Neural cell (in vitro differentiated cells): ENCODE measurements around the gene NR4A2. TPM values are rescaled to one million over a fixed set of nuclear protein-coding genes. Genes with fewer than 3 reads are reported as not detected.

Experiments
- H2AFZ ChIP-seq: fragments of 200-600, 300-800 bp; sonication (generic), shearing (Covaris generic); 2 replicates; pipeline ENCODE4 v1.6.0; 2014; ENCODE audit warnings: low read depth, mild to moderate bottlenecking, antibody characterized with exemption, low read length, moderate library complexity
- H3F3A ChIP-seq: fragments of 200-600 bp; shearing (Covaris generic); 2 replicates; pipeline ENCODE4 v1.6.1; 2016; ENCODE audit warnings: mild to moderate bottlenecking, moderate library complexity, mixed read lengths, antibody characterized with exemption, low read length; ENCODE audit not compliant: insufficient read depth, poor library complexity, severe bottlenecking
- H3K27ac ChIP-seq: fragments of 200-600, 300-800 bp; sonication (generic), shearing (Covaris generic); 2 replicates; pipeline ENCODE4 v1.5.1; 2014; ENCODE audit warnings: mild to moderate bottlenecking, low read length, moderate library complexity
- H3K27me3 ChIP-seq: fragments of 300-800, 200-600 bp; sonication (generic), shearing (Covaris generic); 2 replicates; pipeline ENCODE4 v1.6.0; 2014; ENCODE audit warnings: mild to moderate bottlenecking, low read depth, low read length, moderate library complexity; ENCODE audit not compliant: insufficient read depth
- H3K36me3 ChIP-seq: fragments of 300-800, 200-600 bp; sonication (generic), shearing (Covaris generic); 2 replicates; pipeline ENCODE4 v1.5.1; 2014; ENCODE audit warnings: mild to moderate bottlenecking, antibody characterized with exemption, low read length, moderate library complexity; ENCODE audit not compliant: insufficient read depth
- H3K4me2 ChIP-seq: fragments of 300-800, 200-600 bp; sonication (generic), shearing (Covaris generic); 2 replicates; pipeline ENCODE4 v1.6.0; 2014; ENCODE audit warnings: mild to moderate bottlenecking, low read length
- H3K4me3 ChIP-seq: fragments of 300-800, 200-600 bp; sonication (generic), shearing (Covaris generic); 2 replicates; pipeline ENCODE4 v1.5.1; 2014; ENCODE audit warnings: mild to moderate bottlenecking, low read length, moderate library complexity
- H3K79me2 ChIP-seq: fragments of 200-600 bp; shearing (Covaris generic); replicated peaks from 2 replicates; pipeline ENCODE4 v1.6.0; 2014; ENCODE audit warnings: mild to moderate bottlenecking, low read length, moderate library complexity; ENCODE audit not compliant: insufficient read depth
- H3K9ac ChIP-seq: fragments of 300-800, 200-600 bp; sonication (generic), shearing (Covaris generic); 2 replicates; pipeline ENCODE4 v1.6.1; 2016; ENCODE audit warnings: mild to moderate bottlenecking, low read length, mixed read lengths
- H3K9me2 ChIP-seq: fragments of 200-600 bp; shearing (Covaris generic); 2 replicates; pipeline ENCODE4 v1.6.1; 2016; ENCODE audit warnings: mild to moderate bottlenecking, low read length, mixed read lengths; ENCODE audit not compliant: insufficient read depth
- H3K9me3 ChIP-seq: fragments of 200-600, 300-800 bp; sonication (generic), shearing (Covaris generic); 2 replicates; pipeline ENCODE4 v1.6.1; 2016; ENCODE audit warnings: mild to moderate bottlenecking, mixed run types, low read length, moderate library complexity, mixed read lengths
- H4K20me1 ChIP-seq: fragments of 200-600 bp; shearing (Covaris generic); 2 replicates; pipeline ENCODE4 v1.6.1; 2016; ENCODE audit warnings: mild to moderate bottlenecking, mixed run types; ENCODE audit not compliant: insufficient read depth
- EP300 ChIP-seq: fragments of 450-650 bp; conservative IDR thresholded peaks from 2 replicates; pipeline ENCODE4 v1.6.1; 2014; ENCODE audit warnings: antibody characterized with exemption, mild to moderate bottlenecking, moderate library complexity; ENCODE audit not compliant: poor library complexity, severe bottlenecking
- EZH2 ChIP-seq: fragments of 200-600, 300-800 bp; shearing (Covaris generic), sonication (generic); IDR thresholded peaks from 2 replicates; pipeline ENCODE4 v1.6.1; 2014; ENCODE audit warnings: antibody characterized with exemption, low read length, borderline replicate concordance, mild to moderate bottlenecking; ENCODE audit not compliant: insufficient read depth, poor library complexity, severe bottlenecking
- MXI1 ChIP-seq: fragments of 450-650 bp; conservative IDR thresholded peaks from 2 replicates; pipeline ENCODE4 v1.6.1; 2014; ENCODE audit warnings: antibody characterized with exemption, mild to moderate bottlenecking; ENCODE audit not compliant: poor library complexity, severe bottlenecking
- POLR2AphosphoS5 ChIP-seq: IDR thresholded peaks from 2 replicates; pipeline ENCODE4 v1.6.1; 2012
- RAD21 ChIP-seq: fragments of 450-650 bp; conservative IDR thresholded peaks from 2 replicates; pipeline ENCODE4 v1.6.1; 2014; ENCODE audit warnings: antibody characterized with exemption, mild to moderate bottlenecking, moderate library complexity
- SMC3 ChIP-seq: fragments of 450-650 bp; conservative IDR thresholded peaks from 2 replicates; pipeline ENCODE4 v1.6.1; 2014; ENCODE audit warnings: antibody characterized with exemption, mild to moderate bottlenecking, moderate library complexity; ENCODE audit not compliant: poor library complexity
- TAF1 ChIP-seq: IDR thresholded peaks from 2 replicates; pipeline ENCODE4 v1.6.1; 2012; ENCODE audit warnings: low read depth
- polyA plus RNA-seq: library from polyadenylated mRNA; depleted of rRNA; stranded (reverse); fragments of >200 nt; gene quantifications from 2 replicates; pipeline ENCODE4 v1.2.3, GENCODE V29; 2014
- TF ChIP-seq, protein P1 (sequence below): fragments of 450-650 bp; IDR thresholded peaks from 2 replicates; pipeline ENCODE4 v1.5.1; 2014; ENCODE audit warnings: antibody characterized with exemption, mild to moderate bottlenecking, moderate library complexity; ENCODE audit not compliant: poor library complexity, severe bottlenecking
- TF ChIP-seq, protein P2 (sequence below): IDR thresholded peaks from 2 replicates; pipeline ENCODE4 v1.6.1; 2012; ENCODE audit warnings: borderline replicate concordance

Gene NR4A2
- polyA plus RNA-seq, 1 donor from 2014 or later, result 0.48 TPM

DNA sequence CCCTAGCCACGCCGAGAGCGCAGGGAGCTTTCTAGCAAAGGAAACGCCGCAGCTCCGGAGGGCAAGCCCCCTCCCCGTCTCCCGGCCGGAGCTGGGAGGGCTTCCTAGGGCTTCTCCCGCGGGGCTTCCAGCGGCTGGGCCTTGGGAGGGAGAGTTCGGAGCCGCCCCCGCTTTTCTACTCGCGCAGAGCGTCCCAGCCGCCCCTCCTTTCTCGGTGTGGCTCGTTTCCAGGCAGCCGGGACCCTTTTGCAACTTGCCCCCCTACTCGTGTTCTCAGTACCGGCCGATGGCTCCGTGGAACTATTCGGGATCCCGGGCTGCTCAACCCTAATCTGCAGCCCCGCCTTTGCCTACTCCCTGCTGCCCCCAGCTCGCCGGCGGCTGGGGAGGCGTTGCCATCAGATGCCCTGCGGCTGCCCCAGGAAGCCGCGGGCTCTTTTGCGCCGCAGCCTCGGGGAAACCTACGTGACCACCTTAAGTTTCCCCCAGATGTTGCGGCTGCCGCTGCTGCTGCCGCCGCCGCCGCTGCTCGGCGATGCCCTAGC, 1.5 kb upstream of the NR4A2 start:
- TF ChIP-seq, protein P1, sequence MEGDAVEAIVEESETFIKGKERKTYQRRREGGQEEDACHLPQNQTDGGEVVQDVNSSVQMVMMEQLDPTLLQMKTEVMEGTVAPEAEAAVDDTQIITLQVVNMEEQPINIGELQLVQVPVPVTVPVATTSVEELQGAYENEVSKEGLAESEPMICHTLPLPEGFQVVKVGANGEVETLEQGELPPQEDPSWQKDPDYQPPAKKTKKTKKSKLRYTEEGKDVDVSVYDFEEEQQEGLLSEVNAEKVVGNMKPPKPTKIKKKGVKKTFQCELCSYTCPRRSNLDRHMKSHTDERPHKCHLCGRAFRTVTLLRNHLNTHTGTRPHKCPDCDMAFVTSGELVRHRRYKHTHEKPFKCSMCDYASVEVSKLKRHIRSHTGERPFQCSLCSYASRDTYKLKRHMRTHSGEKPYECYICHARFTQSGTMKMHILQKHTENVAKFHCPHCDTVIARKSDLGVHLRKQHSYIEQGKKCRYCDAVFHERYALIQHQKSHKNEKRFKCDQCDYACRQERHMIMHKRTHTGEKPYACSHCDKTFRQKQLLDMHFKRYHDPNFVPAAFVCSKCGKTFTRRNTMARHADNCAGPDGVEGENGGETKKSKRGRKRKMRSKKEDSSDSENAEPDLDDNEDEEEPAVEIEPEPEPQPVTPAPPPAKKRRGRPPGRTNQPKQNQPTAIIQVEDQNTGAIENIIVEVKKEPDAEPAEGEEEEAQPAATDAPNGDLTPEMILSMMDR, result no peak
- TF ChIP-seq POLR2AphosphoS5, result no peak
- no peak for TF ChIP-seq TAF1
- no peak for TF ChIP-seq MXI1
- TF ChIP-seq RAD21, result no peak
- peak; percentile 19 for TF ChIP-seq EZH2
- TF ChIP-seq, protein P2, sequence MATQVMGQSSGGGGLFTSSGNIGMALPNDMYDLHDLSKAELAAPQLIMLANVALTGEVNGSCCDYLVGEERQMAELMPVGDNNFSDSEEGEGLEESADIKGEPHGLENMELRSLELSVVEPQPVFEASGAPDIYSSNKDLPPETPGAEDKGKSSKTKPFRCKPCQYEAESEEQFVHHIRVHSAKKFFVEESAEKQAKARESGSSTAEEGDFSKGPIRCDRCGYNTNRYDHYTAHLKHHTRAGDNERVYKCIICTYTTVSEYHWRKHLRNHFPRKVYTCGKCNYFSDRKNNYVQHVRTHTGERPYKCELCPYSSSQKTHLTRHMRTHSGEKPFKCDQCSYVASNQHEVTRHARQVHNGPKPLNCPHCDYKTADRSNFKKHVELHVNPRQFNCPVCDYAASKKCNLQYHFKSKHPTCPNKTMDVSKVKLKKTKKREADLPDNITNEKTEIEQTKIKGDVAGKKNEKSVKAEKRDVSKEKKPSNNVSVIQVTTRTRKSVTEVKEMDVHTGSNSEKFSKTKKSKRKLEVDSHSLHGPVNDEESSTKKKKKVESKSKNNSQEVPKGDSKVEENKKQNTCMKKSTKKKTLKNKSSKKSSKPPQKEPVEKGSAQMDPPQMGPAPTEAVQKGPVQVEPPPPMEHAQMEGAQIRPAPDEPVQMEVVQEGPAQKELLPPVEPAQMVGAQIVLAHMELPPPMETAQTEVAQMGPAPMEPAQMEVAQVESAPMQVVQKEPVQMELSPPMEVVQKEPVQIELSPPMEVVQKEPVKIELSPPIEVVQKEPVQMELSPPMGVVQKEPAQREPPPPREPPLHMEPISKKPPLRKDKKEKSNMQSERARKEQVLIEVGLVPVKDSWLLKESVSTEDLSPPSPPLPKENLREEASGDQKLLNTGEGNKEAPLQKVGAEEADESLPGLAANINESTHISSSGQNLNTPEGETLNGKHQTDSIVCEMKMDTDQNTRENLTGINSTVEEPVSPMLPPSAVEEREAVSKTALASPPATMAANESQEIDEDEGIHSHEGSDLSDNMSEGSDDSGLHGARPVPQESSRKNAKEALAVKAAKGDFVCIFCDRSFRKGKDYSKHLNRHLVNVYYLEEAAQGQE, result no peak
- H4K20me1 ChIP-seq, result no peaks in the 10 kb centered on the region
- H3K36me3 ChIP-seq, result no peaks in the 10 kb centered on the region
- no peak overlapping the region for H3K27ac ChIP-seq
- H3K79me2 ChIP-seq, result no peaks in the 10 kb centered on the region
- peaks cover 69% of the 10 kb centered on the region for H3K27me3 ChIP-seq
- H3F3A ChIP-seq, result peaks cover 5% of the 10 kb centered on the region
- peak overlapping the region; percentile 51 for H3K9ac ChIP-seq
- H3K9me2 ChIP-seq, result no peaks in the 10 kb centered on the region
- no peak overlapping the region for H2AFZ ChIP-seq
- H3K9me3 ChIP-seq, result peaks cover 5% of the 10 kb centered on the region
- H3K4me2 ChIP-seq, result peak overlapping the region; percentile 99
- H3K4me3 ChIP-seq, result peak overlapping the region; percentile 80

DNA sequence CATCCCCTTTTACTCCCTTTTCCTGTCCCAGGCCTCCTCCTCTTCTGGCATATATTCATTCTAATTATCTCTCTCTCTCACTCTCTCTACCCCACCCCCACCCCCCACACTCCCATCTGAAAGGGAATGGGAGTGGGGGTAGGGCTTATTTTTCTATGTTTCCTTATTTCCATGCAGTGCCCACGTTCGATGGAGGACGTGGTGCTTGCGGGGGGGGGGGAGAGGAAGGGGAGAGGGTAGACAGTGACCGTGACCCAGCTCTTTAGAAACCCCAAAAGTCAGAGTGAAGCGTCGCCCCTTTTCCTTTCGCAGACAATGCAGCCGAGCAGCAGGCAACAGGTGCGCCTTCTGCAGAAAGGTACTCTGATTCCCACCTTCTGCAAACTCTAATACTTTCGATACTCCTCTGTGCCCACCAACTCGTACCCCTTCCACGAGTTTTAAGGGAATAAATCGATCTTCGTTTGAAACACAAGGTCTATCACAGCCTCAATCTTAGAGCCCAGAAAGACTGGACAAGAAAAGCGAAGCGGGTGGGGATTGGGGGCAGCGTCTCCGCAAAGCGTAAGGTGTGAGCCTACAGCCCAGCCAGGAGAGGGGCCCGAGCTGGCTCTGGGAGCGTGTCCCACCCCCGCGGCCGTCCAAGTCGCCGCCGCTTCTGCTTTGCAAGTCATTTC, 891 bp upstream of the NR4A2 start:
- no peak overlapping the region for H3K27ac ChIP-seq
- no peak overlapping the region for H2AFZ ChIP-seq
- H3K4me3 ChIP-seq, result peak overlapping the region; percentile 80
- no peaks in the 10 kb centered on the region for H3K9me2 ChIP-seq
- peak overlapping the region; percentile 99 for H3K4me2 ChIP-seq
- H3K9ac ChIP-seq, result peak overlapping the region; percentile 51
- H3K79me2 ChIP-seq, result no peaks in the 10 kb centered on the region
- no peaks in the 10 kb centered on the region for H4K20me1 ChIP-seq
- no peak for TF ChIP-seq SMC3
- TF ChIP-seq, protein P1, result no peak
- no peak for TF ChIP-seq RAD21
- no peak for TF ChIP-seq POLR2AphosphoS5
- no peak for TF ChIP-seq EZH2
- TF ChIP-seq TAF1, result no peak
- TF ChIP-seq EP300, result no peak
- TF ChIP-seq, protein P2, result no peak
- no peak for TF ChIP-seq MXI1
- peaks cover 5% of the 10 kb centered on the region for H3K9me3 ChIP-seq
- H3K36me3 ChIP-seq, result no peaks in the 10 kb centered on the region
- peaks cover 75% of the 10 kb centered on the region for H3K27me3 ChIP-seq
- peaks cover 5% of the 10 kb centered on the region for H3F3A ChIP-seq
